ENCODE results near the gene METTL25B. TPM values are rescaled to one million over a fixed set of nuclear protein-coding genes. Genes with fewer than 3 reads are reported as not detected.

Gene METTL25B
- total and polyA plus RNA-seq, 2 donors (not counting 3 experiments of a cell fraction or from before 2014, with no cell fraction given): 12.8 to 15.0 TPM

GRCh38 chr1:156751757-156752481 lies 23.6 kb downstream of the METTL25B start:
- CTCF ChIA-PET: interaction anchor here (0.8 to 3.9 kb wide), 8 partner anchors 9 to 139 kb away, joined by 3 to 49 read pairs (median 14); partner anchors contain the start of genes INSRR, ISG20L2, METTL25B and MRPL24

More at GRCh38 chr1:156751757-156752481, 23.6 kb downstream of the METTL25B start:
- dilution Hi-C loops (cut with MboI; ENCODE audit: extremely low pct_ligation_motif_present, low sequenced_read_pairs): no loop called here
- TSS peak; percentile 44 for BruUV-seq (replicated peaks)
- H3K79me2 ChIP-seq (ENCODE audit: control insufficient read depth, insufficient read depth, low read length): peaks cover 52% of the 10 kb centered on the region
- H4K20me1 ChIP-seq (replicated peaks; ENCODE audit: control insufficient read depth, extremely low read depth, insufficient read depth, low read length): no peaks in the 10 kb centered on the region
- no peaks in the 10 kb centered on the region for H3K9me3 ChIP-seq (replicated peaks; ENCODE audit: control insufficient read depth, insufficient read depth, low read length)
- no peaks in the 10 kb centered on the region for H3K9me1 ChIP-seq (replicated peaks; ENCODE audit: control insufficient read depth, extremely low read depth, insufficient read depth, low read length)
- TF ChIP-seq MAX (IDR thresholded peaks at IDR 0.05; ENCODE audit: insufficient read depth, insufficient read length) (peak; percentile 75), JUN (IDR thresholded peaks at IDR 0.05; ENCODE audit: borderline replicate concordance, insufficient read depth, insufficient read length, low read depth) (no peak), FOS (IDR thresholded peaks at IDR 0.05; ENCODE audit: borderline replicate concordance, insufficient read depth, low read length) (no peak), POLR2AphosphoS5 (IDR thresholded peaks at IDR 0.05; ENCODE audit: insufficient read depth, low read depth, low read length) (peak; percentile 82), MYC (IDR thresholded peaks at IDR 0.05; ENCODE audit: low read depth, low read length) (no peak), CTCF (IDR thresholded peaks at IDR 0.05; ENCODE audit: extremely low read depth in 1 of 2, insufficient read depth in 1 of 2, low read depth in 1 of 2, low read length in 2 of 2) (peak in 1 of 2 donors; percentile 29), POLR2A (IDR thresholded peaks at IDR 0.05; ENCODE audit: low read depth, low read length) (peak; percentile 72), GATA2 (IDR thresholded peaks at IDR 0.05; ENCODE audit: insufficient read depth, insufficient read length, low read depth, low read length) (no peak)
- H3K4me1 ChIP-seq (ENCODE audit: control insufficient read depth, extremely low read depth, insufficient read depth, low read length): peaks cover 42% of the 10 kb centered on the region
- H3K4me3 ChIP-seq (replicated peaks in 1 of 3; ENCODE audit: insufficient read depth in 1 of 3, low read depth in 1 of 3, low read length in 3 of 3): peak overlapping the region; percentile 30 to 94 (median 73)
- FAIRE-seq: peak; percentile 84
- DNase-seq (ENCODE audit: low read depth, low spot score): peak; percentile 97
- peak overlapping the region; percentile 60 for H3K27ac ChIP-seq (ENCODE audit: insufficient read depth, low read depth, low read length)
- H3K36me3 ChIP-seq (ENCODE audit: control insufficient read depth in 2 of 2, extremely low read depth in 1 of 2, insufficient read depth in 2 of 2, low read length in 2 of 2): no peaks in the 10 kb centered on the region
- H3K9ac ChIP-seq (replicated peaks; ENCODE audit: extremely low read depth, insufficient read depth, low read length): peak overlapping the region; percentile 69
- POLR2A ChIA-PET: interaction anchor here (0.7 to 2.3 kb wide), 3 partner anchors 11 to 23 kb away, joined by 3 to 27 read pairs (median 6); partner anchors contain the start of genes ISG20L2, METTL25B, MRPL24 and PRCC
- intact Hi-C loops (cut with micrococcal nuclease): loop anchor here (1.0 kb wide), 3 partner anchors 11 to 24 kb away; partner anchors contain the start of genes ISG20L2, METTL25B, MRPL24 and PRCC
- peak overlapping the region; percentile 63 for H2AFZ ChIP-seq (ENCODE audit: low read depth, low read length)
- H3K27me3 ChIP-seq (ENCODE audit: control insufficient read depth in 2 of 2, insufficient read depth in 2 of 2, low read length in 2 of 2): no peaks in the 10 kb centered on the region
- peak overlapping the region; percentile 47 for H3K4me2 ChIP-seq (ENCODE audit: insufficient read depth, low read length)

Data from endothelial cell of umbilical vein (primary cell).